Measurements from ENCODE around the gene CNTN4.

Gene CNTN4

GRCh38 chr3:2706144-2706835, 607.6 kb downstream of the CNTN4 start:
- no peaks in the 10 kb centered on the region for H4K20me1 ChIP-seq (ENCODE audit: insufficient read depth)
- no peak for TF ChIP-seq CTCF (conservative IDR thresholded peaks at IDR 0.05; ENCODE audit: low read depth, low read length)

DNA sequence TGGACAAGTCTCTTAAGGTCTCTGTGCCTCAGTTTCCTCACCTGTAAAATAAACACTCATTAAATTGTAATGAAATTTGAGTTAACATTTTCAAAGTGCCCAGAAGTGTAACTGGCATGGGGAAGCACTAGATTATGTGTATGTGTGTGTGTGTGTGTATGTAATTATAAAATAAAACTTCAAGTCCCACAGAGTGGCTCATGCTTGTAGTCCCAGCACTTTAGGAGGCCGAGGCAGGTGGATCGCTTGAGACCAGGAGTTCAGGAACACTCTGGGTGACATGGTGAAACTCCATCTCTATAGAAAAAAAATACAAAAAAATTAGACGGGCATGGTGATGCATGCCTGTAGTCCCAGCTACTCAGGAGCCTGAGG, 608.2 kb downstream of the CNTN4 start:
- H3K27ac ChIP-seq, result no peak overlapping the region
- H3K79me2 ChIP-seq (ENCODE audit: insufficient read depth, low read depth), result no peaks in the 10 kb centered on the region
- H3K27me3 ChIP-seq (ENCODE audit: insufficient read depth, low read depth), result no peaks in the 10 kb centered on the region
- TF ChIP-seq CTCF (conservative IDR thresholded peaks at IDR 0.05; ENCODE audit: low read depth, low read length), result no peak
- no peaks in the 10 kb centered on the region for H4K20me1 ChIP-seq (ENCODE audit: insufficient read depth)
- no peak overlapping the region for H3K4me3 ChIP-seq (IDR thresholded peaks at IDR 0.05; ENCODE audit: insufficient read depth, low read depth, low read length)
- no peak overlapping the region for H2AFZ ChIP-seq (ENCODE audit: low read depth)
- no peak overlapping the region for H3K4me2 ChIP-seq
- no peaks in the 10 kb centered on the region for H3K36me3 ChIP-seq (ENCODE audit: insufficient read depth)
- no peaks in the 10 kb centered on the region for H3K4me1 ChIP-seq (ENCODE audit: low read depth, poor library complexity, severe bottlenecking)
- H3K9ac ChIP-seq, result no peak overlapping the region

More at GRCh38 chr3:2706144-2706835, 607.6 kb downstream of the CNTN4 start:
- Histone ChIP-seq H3K4me2 (no peak overlapping the region), H3K4me3 (IDR thresholded peaks at IDR 0.05; ENCODE audit: insufficient read depth, low read depth, low read length) (no peak overlapping the region), H3K27me3 (ENCODE audit: insufficient read depth, low read depth) (no peaks in the 10 kb centered on the region), H3K4me1 (ENCODE audit: low read depth, poor library complexity, severe bottlenecking) (no peaks in the 10 kb centered on the region), H2AFZ (ENCODE audit: low read depth) (no peak overlapping the region), H3K36me3 (ENCODE audit: insufficient read depth) (no peaks in the 10 kb centered on the region), H3K79me2 (ENCODE audit: insufficient read depth, low read depth) (no peaks in the 10 kb centered on the region), H3K9ac (no peak overlapping the region), H3K27ac (no peak overlapping the region)

GRCh38 chr3:2711081-2711480, 612.4 kb downstream of the CNTN4 start:
- Histone ChIP-seq H3K79me2 (ENCODE audit: insufficient read depth, low read depth) (no peaks in the 10 kb centered on the region), H3K4me1 (ENCODE audit: low read depth, poor library complexity, severe bottlenecking) (no peaks in the 10 kb centered on the region), H3K27me3 (ENCODE audit: insufficient read depth, low read depth) (no peaks in the 10 kb centered on the region), H3K4me2 (no peak overlapping the region), H3K4me3 (IDR thresholded peaks at IDR 0.05; ENCODE audit: insufficient read depth, low read depth, low read length) (no peak overlapping the region), H3K27ac (no peak overlapping the region), H3K36me3 (ENCODE audit: insufficient read depth) (no peaks in the 10 kb centered on the region), H3K9ac (no peak overlapping the region), H2AFZ (ENCODE audit: low read depth) (no peak overlapping the region), H4K20me1 (ENCODE audit: insufficient read depth) (no peaks in the 10 kb centered on the region)
- TF ChIP-seq CTCF (conservative IDR thresholded peaks at IDR 0.05; ENCODE audit: low read depth, low read length), result no peak

- Histone ChIP-seq H3K27ac (no peak overlapping the region), H2AFZ (ENCODE audit: low read depth) (no peak overlapping the region), H3K4me3 (IDR thresholded peaks at IDR 0.05; ENCODE audit: insufficient read depth, low read depth, low read length) (no peak overlapping the region), H3K9ac (no peak overlapping the region), H3K79me2 (ENCODE audit: insufficient read depth, low read depth) (no peaks in the 10 kb centered on the region), H3K36me3 (ENCODE audit: insufficient read depth) (no peaks in the 10 kb centered on the region), H3K27me3 (ENCODE audit: insufficient read depth, low read depth) (no peaks in the 10 kb centered on the region), H3K4me1 (ENCODE audit: low read depth, poor library complexity, severe bottlenecking) (no peaks in the 10 kb centered on the region), H3K4me2 (no peak overlapping the region), H4K20me1 (ENCODE audit: insufficient read depth) (no peaks in the 10 kb centered on the region)
- peak; percentile 49; the same call in 1 of the 2 replicates for TF ChIP-seq CTCF (conservative IDR thresholded peaks at IDR 0.05; ENCODE audit: low read depth, low read length)
Observed at GRCh38 chr3:2713923-2714322, 615.3 kb downstream of the CNTN4 start.

Data from KMS-11 (cell line).